ENCODE measurements around the gene LIN7B. TPM values are rescaled to one million over a fixed set of nuclear protein-coding genes. Genes with fewer than 3 reads are reported as not detected.

LIN7B gene
- total and polyA plus RNA-seq, 9 of the 15 experiments (the other 6 are each of a cell fraction or from before 2014, with no cell fraction given), result 0.89 to 15.7 (median 4.0) TPM

- peaks cover 14% of the 10 kb centered on the region; the same call in 2 of the 3 replicates for H3K79me2 ChIP-seq (ENCODE audit: control insufficient read depth, insufficient read depth, low read length)
- CTCF ChIA-PET (ENCODE audit: low intra/inter-chr PET ratio), result no interaction called here
- H3K27me3 ChIP-seq (ENCODE audit: control insufficient read depth in 2 of 2, insufficient read depth in 2 of 2, low read length in 2 of 2), result no peaks in the 10 kb centered on the region
- H3K9ac ChIP-seq (ENCODE audit: insufficient read depth in 1 of 2, low read depth in 2 of 2, low read length in 2 of 2), result peak overlapping the region in 1 of 2 experiments; percentile 94; a peak in 1 of 4 replicates
- H3K4me3 ChIP-seq, result no peak overlapping the region
- intact Hi-C loops (cut with micrococcal nuclease), result no loop called here
- peaks cover 23 to 58% of the 10 kb centered on the region in 2 experiments for H3K4me1 ChIP-seq (replicated peaks in 1 of 2; ENCODE audit: control insufficient read depth in 2 of 2, insufficient read depth in 2 of 2, low read length in 2 of 2)
- H2AFZ ChIP-seq (ENCODE audit: low read depth, low read length), result no peak overlapping the region
- no peak for FAIRE-seq
- no peaks in the 10 kb centered on the region; the same call in 1 of the 2 replicates for H4K20me1 ChIP-seq (replicated peaks; ENCODE audit: control insufficient read depth, insufficient read depth, low read length)
- POLR2A ChIA-PET, result interaction anchor here (0.6 to 1.4 kb wide), 3 partner anchors 8 to 23 kb away, joined by 3 to 6 read pairs (median 5); no protein-coding TSS in a partner anchor
- no peak for DNase-seq (ENCODE audit: extremely low read depth in 1 of 4, low spot score in 3 of 4)
- no peaks in the 10 kb centered on the region for H3K9me3 ChIP-seq (replicated peaks; ENCODE audit: control insufficient read depth, insufficient read depth, low read depth, low read length)
- no TSS peak for BruUV-seq (replicated peaks)
- peaks cover 11% of the 10 kb centered on the region for H3K36me3 ChIP-seq (ENCODE audit: control insufficient read depth, insufficient read depth, low read length)
- no peaks in the 10 kb centered on the region for H3K9me1 ChIP-seq (ENCODE audit: control insufficient read depth, insufficient read depth, low read length)
- no peak for TF ChIP-seq C11orf30 (IDR thresholded peaks at IDR 0.05; ENCODE audit: low read depth)
- TF ChIP-seq IFI16 (CRISPR knock-in tag; IDR thresholded peaks at IDR 0.05), result no peak
- no peak for TF ChIP-seq CBFB (CRISPR knock-in tag; IDR thresholded peaks at IDR 0.05)
- TF ChIP-seq TFAM (CRISPR knock-in tag; conservative IDR thresholded peaks at IDR 0.05), result no peak
- no peak for TF ChIP-seq ZNF717 (CRISPR knock-in tag; IDR thresholded peaks at IDR 0.05)
- no peak for TF ChIP-seq AFF4 (CRISPR knock-in tag; IDR thresholded peaks at IDR 0.05)
- TF ChIP-seq ZNF584 (CRISPR knock-in tag; IDR thresholded peaks at IDR 0.05; ENCODE audit: low read depth), result no peak
- TF ChIP-seq SIN3B (IDR thresholded peaks at IDR 0.05; ENCODE audit: low read depth), result no peak
- no peak for TF ChIP-seq TEAD4 (IDR thresholded peaks at IDR 0.05; ENCODE audit: low read length)
- TF ChIP-seq TEAD4 (CRISPR knock-in tag; IDR thresholded peaks at IDR 0.05; ENCODE audit: borderline replicate concordance), result no peak
- TF ChIP-seq MTA1 (IDR thresholded peaks at IDR 0.05; ENCODE audit: borderline replicate concordance), result no peak
- 74% methylated on average over 2 of the region's 2 CpGs for WGBS (ENCODE audit: insufficient coverage, low coverage, missing lambda C conversion rate)
- H3K27ac ChIP-seq (ENCODE audit: extremely low read depth, low read depth, low read length), result no peak overlapping the region
- ATAC-seq, result no peak
- H3K4me2 ChIP-seq (ENCODE audit: insufficient read depth, low read length), result no peak overlapping the region
- in situ Hi-C loops (cut with MboI), result no loop called here
These were observed 6.7 kb downstream of the LIN7B start for GRCh38 chr19:49120868-49121267.
